GM23248 (cell line): ENCODE measurements around the gene STX2.

Experiments used
- EZH2 ChIP-seq: fragments of 200-600 bp; sonication (generic); IDR thresholded peaks from 2 replicates; pipeline ENCODE4 v1.6.1; 2018; ENCODE audit warnings: antibody characterized with exemption, mild to moderate bottlenecking; ENCODE audit not compliant: insufficient read depth, poor library complexity, severe bottlenecking
- EZH2phosphoT487 ChIP-seq: fragments of 200-600 bp; sonication (generic); IDR thresholded peaks from 2 replicates; pipeline ENCODE4 v1.6.1; 2018; ENCODE audit warnings: antibody characterized with exemption, moderate library complexity, mild to moderate bottlenecking, low read depth; ENCODE audit not compliant: insufficient read depth

DNA sequence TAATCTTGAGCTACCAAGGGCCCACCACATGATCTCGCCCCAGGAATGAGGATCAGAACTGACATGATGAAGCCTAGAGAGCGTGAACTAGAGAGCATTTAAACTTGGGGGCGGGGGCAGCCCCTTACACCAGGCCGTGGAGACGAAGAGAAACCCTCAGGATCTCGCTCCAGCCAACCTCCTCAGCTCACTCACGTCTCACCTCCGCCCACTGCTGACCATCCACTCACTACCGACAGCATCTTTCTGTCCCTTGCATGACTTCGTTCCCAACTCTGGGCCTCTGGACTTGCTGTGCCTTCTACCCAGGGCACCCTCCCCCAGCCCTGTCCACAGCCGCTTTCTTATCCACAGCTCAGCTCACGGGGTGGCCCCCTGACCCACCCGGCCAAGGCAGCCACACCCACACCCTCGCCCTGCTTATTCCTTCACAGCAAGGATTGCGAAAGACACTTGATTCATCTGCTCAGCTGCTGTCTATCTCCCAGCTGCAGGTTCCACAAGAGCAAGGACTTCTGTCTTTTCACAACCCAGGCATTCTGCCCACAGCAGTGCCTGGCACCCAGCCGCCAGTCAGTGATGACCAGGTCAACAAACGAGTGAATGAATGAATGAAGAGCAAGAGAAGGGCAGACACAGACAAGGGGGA, 6.4 kb downstream of the STX2 start:
- no peak for TF ChIP-seq EZH2
- no peak for TF ChIP-seq EZH2phosphoT487
